ENCODE data around the gene FOSL1. TPM values are rescaled to one million over a fixed set of nuclear protein-coding genes. Genes with fewer than 3 reads are reported as not detected.

Gene FOSL1
- 141 and 144 TPM in 2 replicates for total RNA-seq

GRCh38 chr11:65900125-65900898, at the start of gene FOSL1:
Gene FOSL1, minus strand, starts transcription at chr11:65900388. Its CDS starts 49 bp downstream, at chr11:65900339.

GRCh38 chr11:65945430-65945911, 45.3 kb upstream of the FOSL1 start, which contains the start of gene TSGA10IP:
Gene TSGA10IP, plus strand, starts transcription at chr11:65945480. Its CDS starts 196 bp downstream, at chr11:65945676.

GRCh38 chr11:65919141-65919572, 19.0 kb upstream of the FOSL1 start, which contains the start of gene DRAP1:
Gene DRAP1, plus strand, starts transcription at chr11:65919426. Its CDS starts 76 bp downstream, at chr11:65919502.

GRCh38 chr11:65918211-65919140, 18.3 kb upstream of the FOSL1 start, which contains the start of gene C11orf68:
Gene C11orf68, minus strand, starts transcription at chr11:65919062. Its CDS starts 31 bp downstream, at chr11:65919031.

GRCh38 chr11:65890324-65891218, 9.6 kb downstream of the FOSL1 start, which contains the start of gene CCDC85B:
Gene CCDC85B, plus strand, starts transcription at chr11:65890673. Its CDS starts 111 bp downstream, at chr11:65890784.

GRCh38 chr11:65888163-65888814, 11.9 kb downstream of the FOSL1 start, which contains the start of gene FIBP:
Gene FIBP, minus strand, starts transcription at chr11:65888471. Its CDS starts 53 bp downstream, at chr11:65888418.

GRCh38 chr11:65879617-65880016, 20.6 kb downstream of the FOSL1 start, which contains the start of gene CTSW:
Gene CTSW, plus strand, starts transcription at chr11:65879837. Its CDS starts 18 bp downstream, at chr11:65879855.

GRCh38 chr11:65872586-65873317, 27.4 kb downstream of the FOSL1 start, which contains the start of gene EFEMP2:
Gene EFEMP2, minus strand, starts transcription at chr11:65872800. Its CDS starts 446 bp downstream, at chr11:65872354.

GRCh38 chr11:65860278-65861164, 39.7 kb downstream of the FOSL1 start, which contains the start of gene MUS81:
Gene MUS81, plus strand, starts transcription at chr11:65860433. Its CDS starts 321 bp downstream, at chr11:65860754.

GRCh38 chr11:65857853-65858680, 42.1 kb downstream of the FOSL1 start, which contains the start of gene CFL1:
Gene CFL1, minus strand, starts transcription at chr11:65858180. Its CDS starts 81 bp downstream, at chr11:65858099.

Other genes starting within 250 kb of the FOSL1 start
- gene RELA, start 237.5 kb downstream of the FOSL1 start, total RNA-seq: 51.6 and 64.1 TPM in 2 replicates
- gene KAT5, start 188.1 kb downstream of the FOSL1 start, total RNA-seq: 38.3 and 42.5 TPM in 2 replicates
- gene RNASEH2C, start 179.6 kb downstream of the FOSL1 start, total RNA-seq: 48.7 and 94.1 TPM in 2 replicates
- gene AP5B1, start 119.4 kb downstream of the FOSL1 start, total RNA-seq: 11.8 and 13.9 TPM in 2 replicates
- 0.91 and 3.8 TPM in 2 replicates for gene OVOL1, start 113.3 kb downstream of the FOSL1 start, total RNA-seq
- gene SNX32, start 66.4 kb downstream of the FOSL1 start, total RNA-seq: 0.23 TPM in 1 of 2 replicates, not detected in the other
- 1,280 and 1,622 TPM in 2 replicates for gene CFL1, start 42.2 kb downstream of the FOSL1 start, total RNA-seq
- gene MUS81, start 40.0 kb downstream of the FOSL1 start, total RNA-seq: 44.5 and 44.8 TPM in 2 replicates
- gene EFEMP2, start 27.6 kb downstream of the FOSL1 start, total RNA-seq: 7.0 and 20.5 TPM in 2 replicates
- gene CTSW, start 20.6 kb downstream of the FOSL1 start, total RNA-seq: 0.08 TPM in 1 of 2 replicates, not detected in the other
- 137 and 189 TPM in 2 replicates for gene FIBP, start 11.9 kb downstream of the FOSL1 start, total RNA-seq
- 101 and 124 TPM in 2 replicates for gene CCDC85B, start 9.7 kb downstream of the FOSL1 start, total RNA-seq
- 15.5 and 17.6 TPM in 2 replicates for gene C11orf68, start 18.7 kb upstream of the FOSL1 start, total RNA-seq
- 306 and 310 TPM in 2 replicates for gene DRAP1, start 19.0 kb upstream of the FOSL1 start, total RNA-seq
- not detected in 2 replicates for gene TSGA10IP, start 45.1 kb upstream of the FOSL1 start, total RNA-seq
- gene SART1, start 61.3 kb upstream of the FOSL1 start, total RNA-seq: 28.7 and 32.7 TPM in 2 replicates
- gene EIF1AD, start 101.8 kb upstream of the FOSL1 start, total RNA-seq: 23.3 and 35.2 TPM in 2 replicates
- 93.5 and 105 TPM in 2 replicates for gene BANF1, start 102.1 kb upstream of the FOSL1 start, total RNA-seq
- gene CST6, start 111.6 kb upstream of the FOSL1 start, total RNA-seq: 0.34 and 1.8 TPM in 2 replicates
- gene CATSPER1, start 126.1 kb upstream of the FOSL1 start, total RNA-seq: not detected in 2 replicates
- gene GAL3ST3, start 148.8 kb upstream of the FOSL1 start, total RNA-seq: not detected in 2 replicates
- gene SF3B2, start 152.0 kb upstream of the FOSL1 start, total RNA-seq: 132 and 152 TPM in 2 replicates
- 15.4 and 21.0 TPM in 2 replicates for gene PACS1, start 169.9 kb upstream of the FOSL1 start, total RNA-seq